ENCODE results near the gene OR5K4. TPM values are rescaled to one million over a fixed set of nuclear protein-coding genes. Genes with fewer than 3 reads are reported as not detected.
"Not testable (repeated sequence)": the region's sequence is repeated elsewhere in the genome, so short reads cannot be mapped to it uniquely, and the experiment has no call there.

The OR5K4 gene
- total and polyA plus RNA-seq, 9 donors: not detected

DNA sequence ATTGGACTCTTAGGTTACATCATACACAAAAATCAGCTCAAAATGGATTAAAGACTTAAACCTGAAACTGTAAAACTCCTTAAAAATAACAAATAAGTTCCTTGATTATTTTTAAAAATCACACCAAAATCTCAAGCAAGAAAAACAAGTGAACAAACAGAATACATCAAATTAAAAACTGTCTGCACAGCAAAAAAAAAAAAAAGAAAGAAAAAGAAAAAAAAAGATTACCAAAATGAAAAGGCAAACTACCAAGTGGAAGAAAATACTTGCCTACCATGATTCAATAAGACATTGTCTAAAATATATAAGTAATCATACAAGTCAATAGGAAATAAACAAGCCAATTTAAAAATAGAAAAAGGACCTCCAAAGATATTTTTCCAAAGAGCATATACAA lies 17.5 kb downstream of the OR5K4 start:
- Histone ChIP-seq H3K36me3 (ENCODE audit: control insufficient read depth, insufficient read depth, low read length) (no peaks in the 10 kb centered on the region), H3K4me1 (ENCODE audit: control insufficient read depth, insufficient read depth, low read length) (no peaks in the 10 kb centered on the region), H3K27ac (ENCODE audit: low read length) (no peak overlapping the region), H3K4me3 (ENCODE audit: low read length) (no peak overlapping the region), H3K27me3 (ENCODE audit: control insufficient read depth, insufficient read depth, low read length) (no peaks in the 10 kb centered on the region), H3K9me3 (replicated peaks; ENCODE audit: control insufficient read depth, low read depth, low read length) (no peaks in the 10 kb centered on the region)
- no peak for DNase-seq

DNA sequence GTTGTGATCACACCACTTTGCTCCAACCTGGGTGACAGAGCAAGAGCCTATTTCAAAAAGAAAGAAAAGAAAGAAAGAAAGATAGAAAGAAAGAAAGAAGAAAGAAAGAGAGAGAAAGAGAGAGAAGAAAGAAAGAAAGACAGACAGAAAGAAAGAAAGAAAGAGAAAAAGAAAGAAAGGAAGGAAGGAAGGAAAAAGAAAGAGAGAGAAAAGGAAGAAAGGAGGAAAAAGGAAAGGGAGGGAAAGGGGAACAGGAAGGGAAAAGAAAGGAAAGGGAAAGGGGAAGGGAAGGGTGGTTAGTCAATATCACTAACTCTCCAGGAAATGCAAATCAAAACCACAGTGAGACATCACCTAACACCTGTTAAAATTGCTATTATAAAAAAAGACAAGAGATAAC lies 18.2 kb downstream of the OR5K4 start:
- no peak overlapping the region for H3K4me3 ChIP-seq (ENCODE audit: low read length)
- no peaks in the 10 kb centered on the region for H3K27me3 ChIP-seq (ENCODE audit: control insufficient read depth, insufficient read depth, low read length)
- no peak overlapping the region for H3K27ac ChIP-seq (ENCODE audit: low read length)
- H3K9me3 ChIP-seq (replicated peaks; ENCODE audit: control insufficient read depth, low read depth, low read length): no peaks in the 10 kb centered on the region
- no peak for DNase-seq
- no peaks in the 10 kb centered on the region for H3K4me1 ChIP-seq (ENCODE audit: control insufficient read depth, insufficient read depth, low read length)
- H3K36me3 ChIP-seq (ENCODE audit: control insufficient read depth, insufficient read depth, low read length): no peaks in the 10 kb centered on the region

GRCh38 chr3:98372445-98372844 lies 18.8 kb downstream of the OR5K4 start:
- no CpG with 5 or more reads among the region's 1 CpG for WGBS (ENCODE audit: insufficient coverage)
- H3K27ac ChIP-seq (ENCODE audit: low read length): no peak overlapping the region
- no peaks in the 10 kb centered on the region for H3K36me3 ChIP-seq (ENCODE audit: control insufficient read depth, insufficient read depth, low read length)
- H3K4me1 ChIP-seq (ENCODE audit: control insufficient read depth, insufficient read depth, low read length): no peaks in the 10 kb centered on the region
- no peak overlapping the region for H3K4me3 ChIP-seq (ENCODE audit: low read length)
- H3K9me3 ChIP-seq (replicated peaks; ENCODE audit: control insufficient read depth, low read depth, low read length): no peaks in the 10 kb centered on the region
- no peak for DNase-seq
- no peaks in the 10 kb centered on the region for H3K27me3 ChIP-seq (ENCODE audit: control insufficient read depth, insufficient read depth, low read length)

DNA sequence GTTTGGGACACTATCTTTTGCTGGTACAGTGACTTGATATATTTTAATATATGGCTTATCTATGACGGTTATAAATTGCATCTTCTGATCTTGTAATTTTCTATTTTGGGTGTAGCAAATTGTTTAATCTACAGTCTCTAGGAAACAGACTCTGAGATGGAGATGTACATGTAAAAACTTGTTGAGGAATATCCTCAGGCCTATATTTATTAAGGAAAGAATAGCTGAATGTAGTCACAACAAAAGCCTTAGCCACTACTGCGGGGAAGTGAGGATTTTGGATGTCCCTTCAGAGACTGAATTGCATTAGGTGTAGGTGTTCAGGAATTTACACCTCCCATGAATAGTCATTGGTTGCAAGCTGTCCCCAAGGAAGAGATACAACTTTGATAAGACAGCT lies 23.0 kb downstream of the OR5K4 start:
- no CpG with 5 or more reads among the region's 2 CpGs for WGBS (ENCODE audit: insufficient coverage)
- no peaks in the 10 kb centered on the region for H3K36me3 ChIP-seq (ENCODE audit: control insufficient read depth, insufficient read depth, low read length)
- H3K4me1 ChIP-seq (ENCODE audit: control insufficient read depth, insufficient read depth, low read length): no peaks in the 10 kb centered on the region
- H3K27me3 ChIP-seq (ENCODE audit: control insufficient read depth, insufficient read depth, low read length): no peaks in the 10 kb centered on the region
- no peak for DNase-seq
- peaks cover 3% of the 10 kb centered on the region for H3K9me3 ChIP-seq (replicated peaks; ENCODE audit: control insufficient read depth, low read depth, low read length)
- H3K4me3 ChIP-seq (ENCODE audit: low read length): no peak overlapping the region
- no peak overlapping the region for H3K27ac ChIP-seq (ENCODE audit: low read length)

GRCh38 chr3:98388147-98388546 lies 34.5 kb downstream of the OR5K4 start:
- H3K27ac ChIP-seq (ENCODE audit: low read length): no peak overlapping the region
- H3K9me3 ChIP-seq (replicated peaks; ENCODE audit: control insufficient read depth, low read depth, low read length): no peaks in the 10 kb centered on the region
- H3K36me3 ChIP-seq (ENCODE audit: control insufficient read depth, insufficient read depth, low read length): no peaks in the 10 kb centered on the region
- DNase-seq: no peak
- H3K4me1 ChIP-seq (ENCODE audit: control insufficient read depth, insufficient read depth, low read length): no peaks in the 10 kb centered on the region
- no peak overlapping the region for H3K4me3 ChIP-seq (ENCODE audit: low read length)
- no CpG with 5 or more reads among the region's 2 CpGs for WGBS (ENCODE audit: insufficient coverage)
- no peaks in the 10 kb centered on the region for H3K27me3 ChIP-seq (ENCODE audit: control insufficient read depth, insufficient read depth, low read length)

- Histone ChIP-seq H3K4me3 (ENCODE audit: low read length) (no peak within 1 kb of the TSS), H3K36me3 (ENCODE audit: control insufficient read depth, insufficient read depth, low read length) (no peaks in the 10 kb centered on the region), H3K27ac (ENCODE audit: low read length) (no peak within 1 kb of the TSS), H3K4me1 (ENCODE audit: control insufficient read depth, insufficient read depth, low read length) (no peaks in the 10 kb centered on the region), H3K9me3 (replicated peaks; ENCODE audit: control insufficient read depth, low read depth, low read length) (no peaks in the 10 kb centered on the region), H3K27me3 (ENCODE audit: control insufficient read depth, insufficient read depth, low read length) (no peaks in the 10 kb centered on the region)
- no peak for DNase-seq
Observed at GRCh38 chr3:98390366-98390765, 36.7 kb downstream of the OR5K4 start, which contains the start of gene OR5K3. Gene OR5K3, plus strand, starts transcription at chr3:98390666. Its CDS starts 0 bp downstream, at chr3:98390666.

- no peaks in the 10 kb centered on the region for H3K36me3 ChIP-seq (ENCODE audit: control insufficient read depth, insufficient read depth, low read length)
Observed at GRCh38 chr3:98395101-98395500, 41.4 kb downstream of the OR5K4 start.

DNA sequence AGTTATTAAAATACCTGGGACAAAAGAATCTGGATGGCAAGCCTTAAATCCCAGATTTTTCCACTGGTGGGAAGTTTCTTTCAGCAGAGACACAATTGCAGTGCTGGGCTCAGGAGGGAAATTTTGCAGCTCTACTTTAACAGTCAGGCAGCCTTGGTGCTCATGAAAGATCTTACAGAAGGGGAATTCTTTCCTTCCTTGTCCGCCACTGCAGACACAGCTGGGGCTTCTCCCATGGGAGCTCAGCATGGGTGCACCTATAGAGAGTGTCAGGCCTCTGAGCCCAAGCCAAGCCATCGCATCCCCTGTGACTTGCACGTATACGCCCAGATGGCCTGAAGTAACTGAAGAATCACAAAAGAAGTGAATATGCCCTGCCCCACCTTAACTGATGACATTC lies 42.8 kb downstream of the OR5K4 start:
- H3K27ac ChIP-seq (ENCODE audit: low read length); H3K36me3 ChIP-seq (ENCODE audit: control insufficient read depth, insufficient read depth, low read length); H3K4me3 ChIP-seq (ENCODE audit: low read length); H3K27me3 ChIP-seq (ENCODE audit: control insufficient read depth, insufficient read depth, low read length); DNase-seq; H3K9me3 ChIP-seq (replicated peaks; ENCODE audit: control insufficient read depth, low read depth, low read length); H3K4me1 ChIP-seq (ENCODE audit: control insufficient read depth, insufficient read depth, low read length): not testable (repeated sequence)
- WGBS (ENCODE audit: insufficient coverage): no CpG with 5 or more reads among the region's 4 CpGs

More at GRCh38 chr3:98395101-98395500, 41.4 kb downstream of the OR5K4 start:
- Histone ChIP-seq H3K27ac (ENCODE audit: low read length) (no peak overlapping the region), H3K4me3 (ENCODE audit: low read length) (no peak overlapping the region), H3K27me3 (ENCODE audit: control insufficient read depth, insufficient read depth, low read length) (no peaks in the 10 kb centered on the region), H3K9me3 (replicated peaks; ENCODE audit: control insufficient read depth, low read depth, low read length) (peaks cover 4% of the 10 kb centered on the region), H3K4me1 (ENCODE audit: control insufficient read depth, insufficient read depth, low read length) (no peaks in the 10 kb centered on the region)
- no peak for DNase-seq

GRCh38 chr3:98398513-98398912 lies 44.9 kb downstream of the OR5K4 start:
- H3K9me3 ChIP-seq (replicated peaks; ENCODE audit: control insufficient read depth, low read depth, low read length): peaks cover 18% of the 10 kb centered on the region

GRCh38 chr3:98402507-98402906 lies 48.9 kb downstream of the OR5K4 start:
- DNase-seq: no peak
- H3K36me3 ChIP-seq (ENCODE audit: control insufficient read depth, insufficient read depth, low read length): no peaks in the 10 kb centered on the region
- no CpG with 5 or more reads among the region's 1 CpG for WGBS (ENCODE audit: insufficient coverage)
- H3K9me3 ChIP-seq (replicated peaks; ENCODE audit: control insufficient read depth, low read depth, low read length): peaks cover 17% of the 10 kb centered on the region
- H3K27me3 ChIP-seq (ENCODE audit: control insufficient read depth, insufficient read depth, low read length): no peaks in the 10 kb centered on the region
- H3K27ac ChIP-seq (ENCODE audit: low read length): no peak overlapping the region
- no peak overlapping the region for H3K4me3 ChIP-seq (ENCODE audit: low read length)
- H3K4me1 ChIP-seq (ENCODE audit: control insufficient read depth, insufficient read depth, low read length): no peaks in the 10 kb centered on the region

More at GRCh38 chr3:98398513-98398912, 44.9 kb downstream of the OR5K4 start:
- Histone ChIP-seq H3K27ac (ENCODE audit: low read length) (no peak overlapping the region), H3K4me1 (ENCODE audit: control insufficient read depth, insufficient read depth, low read length) (no peaks in the 10 kb centered on the region), H3K36me3 (ENCODE audit: control insufficient read depth, insufficient read depth, low read length) (no peaks in the 10 kb centered on the region), H3K27me3 (ENCODE audit: control insufficient read depth, insufficient read depth, low read length) (no peaks in the 10 kb centered on the region), H3K4me3 (ENCODE audit: low read length) (no peak overlapping the region)
- DNase-seq: no peak

DNA sequence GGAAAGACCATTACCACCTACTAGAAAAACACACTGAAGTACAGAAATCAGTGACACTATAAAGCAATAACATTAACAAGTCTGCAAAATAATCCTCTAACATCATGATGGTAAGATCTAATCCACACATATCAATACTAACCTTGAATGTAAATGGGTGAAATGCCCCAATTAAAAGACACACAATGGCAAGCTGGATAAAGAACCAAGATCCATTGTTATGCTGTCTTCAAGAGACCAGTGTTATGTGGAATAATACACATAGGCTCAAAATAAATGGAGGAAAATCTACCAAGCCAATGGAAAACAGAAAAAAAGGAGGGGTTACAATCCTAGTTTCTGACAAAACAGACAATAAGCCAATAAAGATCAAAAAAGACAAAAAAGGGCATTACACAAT lies 50.4 kb downstream of the OR5K4 start:
- Histone ChIP-seq H3K27ac (ENCODE audit: low read length) (no peak overlapping the region), H3K4me3 (ENCODE audit: low read length) (no peak overlapping the region), H3K4me1 (ENCODE audit: control insufficient read depth, insufficient read depth, low read length) (no peaks in the 10 kb centered on the region), H3K9me3 (replicated peaks; ENCODE audit: control insufficient read depth, low read depth, low read length) (peaks cover 17% of the 10 kb centered on the region), H3K36me3 (ENCODE audit: control insufficient read depth, insufficient read depth, low read length) (no peaks in the 10 kb centered on the region), H3K27me3 (ENCODE audit: control insufficient read depth, insufficient read depth, low read length) (no peaks in the 10 kb centered on the region)
- no peak for DNase-seq

Data from muscle of leg (tissue), 11 donors.